Stimulated activated CD8-positive, alpha-beta memory T cell treated with anti-CD3 and anti-CD28 coated beads, Interleukin-15, amount 100 ng/mL, for 4 hours (primary cell): ENCODE measurements around the gene CORO2B.
"Not testable (repeated sequence)": the region's sequence is repeated elsewhere in the genome, so short reads cannot be mapped to it uniquely, and the experiment has no call there.

ENCODE experiments used
- DNase-seq, 2 donors: peaks; one replicate each; pipeline ENCODE4 v3.0.0-alpha.2; 2020; ENCODE audit warnings: low read depth in 2 of 2

The CORO2B gene

DNA sequence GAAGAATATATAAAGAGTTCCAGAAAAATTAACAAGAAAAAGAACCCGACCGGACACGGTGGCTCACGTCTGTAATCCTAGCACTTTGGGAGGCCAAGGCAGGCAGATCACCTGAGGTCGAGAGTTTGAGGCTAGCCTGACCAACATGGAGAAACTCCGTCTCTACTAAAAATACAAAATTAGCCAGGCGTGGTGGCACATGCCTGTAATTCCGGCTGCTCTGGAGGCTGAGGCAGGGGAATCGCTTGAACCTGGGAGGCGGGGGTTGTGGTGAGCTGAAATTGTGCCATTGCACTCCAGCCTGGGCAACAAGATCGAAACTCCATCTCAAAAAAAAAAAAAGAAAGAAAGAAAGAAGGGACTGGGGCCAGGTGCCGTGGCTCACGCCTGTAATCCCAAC is 68.6 kb downstream of the CORO2B start:
- not testable (repeated sequence) for DNase-seq

DNA sequence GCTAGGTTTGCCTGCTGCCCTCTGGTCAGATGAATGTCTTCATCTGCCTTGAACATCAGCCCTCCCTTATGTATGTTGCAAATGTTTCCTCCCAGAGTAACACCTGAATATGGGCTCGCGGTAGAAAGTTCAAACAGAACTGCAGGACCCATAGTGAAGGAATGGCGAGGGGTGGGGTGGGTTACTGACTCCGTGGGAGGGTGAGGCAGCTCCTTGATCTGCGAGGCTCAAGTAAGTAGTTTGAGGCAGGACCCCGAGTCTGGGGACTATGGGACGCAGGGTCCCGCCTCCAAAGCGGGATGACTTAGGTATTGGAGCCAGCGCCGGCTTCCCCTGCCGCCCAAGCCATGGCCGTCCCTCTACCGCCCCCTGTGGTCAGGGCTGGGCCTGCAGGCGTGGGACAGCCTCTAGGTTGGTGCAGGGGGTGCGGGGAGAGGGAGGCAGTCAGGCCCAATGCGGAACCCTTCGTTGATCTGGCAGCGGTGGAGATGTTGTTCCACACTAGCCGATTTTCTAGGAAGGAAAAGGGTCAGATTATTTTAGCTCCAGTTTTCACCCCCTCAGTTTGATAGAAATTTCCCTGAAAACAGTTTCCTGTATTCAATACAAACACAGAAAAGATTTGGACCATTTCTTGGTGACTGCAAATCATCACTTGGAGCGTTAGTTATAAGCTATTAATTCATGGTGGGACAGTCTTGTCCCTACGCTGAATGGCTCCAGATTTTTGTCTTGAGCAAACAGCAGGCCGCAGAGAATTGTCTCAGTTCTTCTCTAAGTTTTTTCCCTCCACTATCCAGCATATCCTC is 72.3 kb downstream of the CORO2B start:
- no peak for DNase-seq

DNA sequence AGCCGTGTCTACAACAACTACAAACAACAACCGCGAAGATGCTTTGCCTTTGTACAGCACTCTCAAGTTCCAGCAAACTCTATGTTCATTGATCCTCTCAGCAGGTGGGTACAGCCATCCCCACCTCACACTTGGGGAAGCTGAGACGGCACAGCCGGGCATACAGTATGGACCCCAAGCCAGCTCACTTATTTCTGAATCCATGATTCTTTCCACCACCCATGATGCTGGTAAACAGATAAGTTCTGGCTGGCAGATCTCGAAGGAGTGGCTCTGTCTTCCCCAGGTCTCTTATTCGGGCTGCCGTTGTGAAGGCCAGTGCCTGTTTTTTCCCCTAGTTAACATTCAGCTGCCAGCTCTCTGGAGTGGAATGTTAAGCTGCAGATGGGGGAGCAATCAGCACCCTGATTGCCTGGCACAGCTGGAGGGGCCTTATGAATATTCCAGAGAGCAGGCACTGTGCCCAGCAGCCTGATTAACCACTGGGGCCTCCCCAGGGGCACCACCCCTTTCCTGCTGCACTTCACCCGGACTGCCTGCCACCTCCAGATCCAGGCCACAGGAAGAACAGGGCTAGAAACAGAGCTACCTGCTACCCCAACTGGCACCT is 73.2 kb downstream of the CORO2B start:
- DNase-seq = no peak

DNA sequence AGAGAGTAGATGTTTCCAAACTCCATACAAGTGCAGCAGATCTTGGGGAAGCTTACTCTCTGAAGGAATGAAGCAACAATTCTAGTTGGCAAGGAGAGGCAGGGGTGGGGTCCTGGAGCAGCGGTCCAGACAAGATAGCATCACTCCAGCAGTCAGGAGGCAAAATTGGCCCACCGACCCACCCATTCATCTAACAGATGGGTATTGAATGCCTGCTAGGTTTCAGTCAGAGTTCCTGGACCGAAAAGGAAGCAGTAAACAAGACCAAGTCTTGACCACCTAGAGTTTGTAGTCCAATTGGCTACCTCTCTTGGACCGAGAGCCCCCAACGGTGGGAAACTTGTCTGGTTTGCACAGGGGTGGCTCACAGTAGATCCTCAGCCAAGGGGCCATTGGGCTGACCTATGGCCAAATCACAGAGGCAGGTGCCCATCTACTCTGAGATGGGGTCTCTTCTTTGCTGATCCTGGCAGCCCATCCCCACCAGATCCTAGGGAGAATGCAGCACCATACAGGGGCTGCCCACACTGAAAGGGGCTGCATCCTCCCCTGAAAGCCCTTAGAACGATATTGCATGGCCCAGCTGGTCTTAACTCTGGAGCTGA is 74.3 kb downstream of the CORO2B start:
- no peak for DNase-seq

DNA sequence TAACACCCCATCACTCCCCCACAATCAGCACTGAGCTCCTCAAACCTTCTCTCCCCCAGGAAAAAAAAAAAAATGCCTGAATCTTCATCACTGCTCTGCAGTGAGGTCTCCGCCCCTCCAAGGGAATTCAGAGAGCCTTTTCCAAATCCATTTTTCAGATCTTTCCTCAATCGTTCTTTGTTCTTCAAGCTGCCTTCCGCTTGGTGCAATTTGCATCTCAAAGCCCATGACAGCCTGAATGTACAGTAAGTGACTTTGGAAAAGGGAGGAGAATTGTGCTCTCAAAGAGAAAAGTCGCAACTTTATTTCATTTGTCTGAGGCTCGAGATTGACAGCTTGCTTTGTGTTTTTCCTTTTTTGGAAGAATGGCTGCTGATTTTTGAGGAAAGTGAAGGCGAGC is 75.0 kb downstream of the CORO2B start:
- no peak for DNase-seq

DNA sequence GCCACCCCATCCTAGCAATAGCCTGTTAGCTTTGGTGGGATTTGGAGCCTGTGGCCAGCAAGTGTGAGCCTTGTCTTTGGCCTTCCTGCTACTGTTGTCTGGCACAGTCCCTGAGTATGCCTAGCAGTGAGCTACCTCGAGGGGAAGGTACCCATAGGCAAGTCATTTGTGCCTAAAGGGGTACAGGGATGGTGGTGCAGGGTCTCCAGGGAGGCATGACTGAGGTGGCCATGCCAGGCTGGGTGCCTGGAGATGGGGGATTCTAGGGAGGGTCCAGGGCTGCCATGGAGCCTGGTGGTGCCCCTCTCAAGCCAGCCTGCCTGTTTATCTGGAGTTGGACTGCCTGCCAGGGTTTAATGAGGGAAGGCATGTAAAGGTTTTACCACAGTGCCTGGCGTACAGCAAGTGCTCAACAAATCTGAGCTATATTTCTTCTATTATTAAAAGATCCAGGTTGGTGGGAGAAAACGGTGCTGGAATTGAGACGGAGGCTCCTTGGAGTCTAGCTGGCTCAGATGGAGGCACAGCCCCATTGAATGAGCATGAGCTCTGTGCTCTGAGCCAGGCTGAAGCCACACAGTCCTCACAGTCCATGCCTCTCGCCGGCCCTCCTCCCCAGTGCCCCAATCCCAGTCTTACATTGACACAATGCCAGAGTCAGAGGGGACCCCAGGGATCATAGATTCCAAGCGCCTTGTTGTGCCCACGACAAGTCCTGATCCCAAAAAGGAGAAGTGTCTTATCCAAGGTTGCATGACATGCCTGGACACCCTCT is 76.2 kb downstream of the CORO2B start:
- no peak for DNase-seq

DNA sequence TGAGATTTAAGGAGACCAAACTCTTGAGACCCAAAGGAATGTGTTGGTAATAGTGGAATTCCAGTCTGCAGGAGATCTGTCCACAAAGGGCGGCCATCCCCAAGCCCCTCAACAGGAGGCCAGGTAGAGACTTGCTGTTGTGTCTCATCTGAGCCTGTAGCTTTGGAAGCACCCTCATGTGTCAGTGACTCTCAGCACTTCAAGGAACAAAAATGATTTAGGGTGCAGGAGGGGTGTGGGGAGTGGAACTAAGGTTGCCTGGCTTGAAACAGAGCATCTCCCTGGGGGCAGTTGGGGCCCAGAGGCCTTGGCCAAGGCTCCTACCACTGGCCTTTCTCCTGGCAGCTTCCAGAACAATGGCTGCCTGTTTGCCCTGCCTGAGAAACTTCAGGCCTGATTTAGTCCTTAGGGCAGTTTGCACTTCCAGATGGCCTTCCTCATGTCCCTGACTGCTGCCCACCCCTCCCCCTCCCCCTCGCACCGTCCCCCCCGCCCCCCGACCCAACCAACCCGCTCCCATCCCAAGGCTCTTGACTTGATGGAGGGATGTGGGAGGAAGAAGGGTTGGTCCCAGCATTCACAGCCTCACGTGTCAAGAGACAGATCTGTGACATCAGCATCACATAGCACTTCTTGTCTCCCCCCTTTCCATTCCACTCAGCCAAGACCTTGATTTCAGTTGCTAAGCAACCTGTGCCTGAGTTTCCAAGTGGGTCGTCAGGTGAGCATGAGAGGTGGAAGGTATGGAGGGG is 77.1 kb downstream of the CORO2B start:
- DNase-seq = no peak

DNA sequence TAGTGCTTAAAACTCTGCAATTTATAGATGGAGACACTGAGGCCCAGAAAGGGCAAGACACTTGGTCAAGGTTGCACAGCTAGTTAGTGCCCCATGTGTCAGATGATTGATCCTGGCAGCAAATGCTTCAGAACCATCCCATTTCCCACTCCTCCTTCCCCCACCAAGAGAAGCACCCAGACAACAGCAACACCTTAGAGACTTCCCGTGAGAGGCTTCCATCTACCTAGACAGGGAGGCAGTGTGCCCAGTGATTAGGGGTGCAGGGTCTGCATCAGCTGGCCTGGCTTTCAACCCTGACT is 77.6 kb downstream of the CORO2B start:
- no peak for DNase-seq

DNA sequence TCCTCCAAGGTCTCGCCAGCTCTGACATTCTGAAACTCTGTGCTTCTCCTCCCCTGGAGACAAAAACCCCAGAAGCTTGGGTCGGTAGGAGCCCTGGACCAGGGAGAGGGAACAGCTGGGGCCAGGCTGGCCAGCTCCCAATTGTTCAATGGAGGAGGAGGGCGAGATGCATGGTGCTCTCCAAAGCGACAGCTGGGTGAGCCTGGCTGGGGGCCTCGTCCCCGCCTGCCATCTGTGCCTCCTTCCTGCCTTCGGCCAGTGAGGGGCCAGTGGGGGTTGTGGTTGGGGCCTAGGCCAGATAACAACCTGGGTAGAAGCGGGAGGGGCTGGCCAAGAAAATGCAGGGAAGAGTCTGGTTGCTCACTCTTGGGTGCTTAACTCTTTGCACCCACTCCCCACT is 79.4 kb downstream of the CORO2B start:
- DNase-seq = no peak

DNA sequence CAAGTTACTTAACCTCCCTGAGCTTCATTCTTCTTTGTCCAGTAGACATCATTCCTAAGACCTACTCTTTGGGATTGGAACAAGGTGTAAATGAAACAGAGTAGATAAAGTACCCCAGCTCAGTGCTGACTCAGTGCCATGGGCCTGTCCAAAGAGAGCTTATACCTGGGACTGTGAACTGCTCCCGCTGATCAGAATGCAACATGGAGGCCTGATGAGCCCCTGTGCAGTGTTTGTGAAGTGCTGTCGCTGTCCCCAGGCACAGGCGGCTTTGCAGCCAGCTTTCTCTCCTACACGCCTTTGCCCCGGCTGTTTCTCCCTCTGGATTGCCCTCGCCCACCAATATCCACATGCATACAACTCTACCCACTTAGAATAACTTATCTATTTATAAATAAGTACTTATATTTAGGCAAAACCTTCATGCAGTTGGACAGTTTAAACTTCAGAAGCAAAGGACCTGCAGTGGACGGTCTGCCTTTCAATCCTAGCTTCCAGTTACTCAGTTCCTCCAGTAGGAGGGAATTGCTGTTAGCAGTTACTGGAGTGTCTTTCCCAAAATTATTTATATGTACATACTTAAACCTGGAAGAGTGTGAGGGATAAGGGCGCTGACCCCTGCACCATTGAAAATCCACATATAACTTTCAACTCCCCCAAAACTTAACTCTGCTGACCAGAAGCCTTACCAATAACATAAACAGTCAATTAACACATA is 80.0 kb downstream of the CORO2B start:
- no peak for DNase-seq

DNA sequence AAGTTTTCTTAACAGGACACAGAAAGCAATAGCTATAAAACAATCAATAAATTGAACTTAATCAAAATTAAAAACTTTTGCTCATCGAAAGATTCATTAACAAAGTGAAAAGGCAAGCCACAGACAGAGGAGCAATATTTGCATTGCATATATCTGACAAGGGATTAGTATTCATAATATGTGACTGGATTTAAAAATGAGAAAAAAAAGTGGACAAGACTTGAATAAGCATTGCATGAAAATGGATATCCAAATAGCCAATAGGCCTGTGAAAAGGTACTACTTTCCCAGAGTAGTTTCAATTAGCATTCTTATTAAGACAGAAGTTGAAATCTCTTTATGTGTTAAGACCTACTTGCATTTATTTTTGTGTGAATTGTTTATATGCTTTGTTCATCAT is 84.7 kb downstream of the CORO2B start:
- no peak for DNase-seq

DNA sequence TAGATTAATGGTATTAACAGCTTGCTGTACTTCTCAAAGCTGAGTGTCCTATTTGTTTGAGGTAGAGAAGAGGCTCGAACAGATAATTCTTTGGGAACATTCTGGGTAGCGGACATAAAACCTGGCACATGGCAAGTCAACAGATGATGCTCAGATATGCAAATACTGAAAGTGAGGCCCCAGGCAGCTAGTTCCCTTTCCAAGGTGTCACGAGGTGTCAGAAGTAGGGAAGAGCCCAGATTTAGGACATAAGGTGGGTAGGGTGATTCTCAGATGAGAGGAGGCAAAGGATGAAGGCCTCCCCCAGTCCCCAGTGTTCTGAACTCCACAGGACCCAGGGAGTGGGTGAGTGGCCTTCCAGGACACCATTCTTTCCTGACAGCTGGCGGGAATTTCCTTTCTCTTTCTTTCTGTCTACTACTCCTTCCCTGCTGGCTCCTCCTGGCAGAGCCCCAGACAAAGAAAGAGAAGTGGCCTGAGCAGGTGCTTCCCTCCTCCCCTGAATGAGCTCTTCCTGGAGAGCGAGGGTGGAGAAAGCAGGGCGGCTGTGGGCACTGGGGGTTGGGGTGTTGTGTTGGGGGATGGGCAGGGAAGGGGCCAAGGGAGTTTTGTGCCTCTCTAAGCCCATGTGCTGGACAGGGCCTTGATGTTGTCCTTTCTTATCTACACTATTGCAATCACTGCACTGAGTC is 87.5 kb downstream of the CORO2B start:
- DNase-seq = no peak

DNA sequence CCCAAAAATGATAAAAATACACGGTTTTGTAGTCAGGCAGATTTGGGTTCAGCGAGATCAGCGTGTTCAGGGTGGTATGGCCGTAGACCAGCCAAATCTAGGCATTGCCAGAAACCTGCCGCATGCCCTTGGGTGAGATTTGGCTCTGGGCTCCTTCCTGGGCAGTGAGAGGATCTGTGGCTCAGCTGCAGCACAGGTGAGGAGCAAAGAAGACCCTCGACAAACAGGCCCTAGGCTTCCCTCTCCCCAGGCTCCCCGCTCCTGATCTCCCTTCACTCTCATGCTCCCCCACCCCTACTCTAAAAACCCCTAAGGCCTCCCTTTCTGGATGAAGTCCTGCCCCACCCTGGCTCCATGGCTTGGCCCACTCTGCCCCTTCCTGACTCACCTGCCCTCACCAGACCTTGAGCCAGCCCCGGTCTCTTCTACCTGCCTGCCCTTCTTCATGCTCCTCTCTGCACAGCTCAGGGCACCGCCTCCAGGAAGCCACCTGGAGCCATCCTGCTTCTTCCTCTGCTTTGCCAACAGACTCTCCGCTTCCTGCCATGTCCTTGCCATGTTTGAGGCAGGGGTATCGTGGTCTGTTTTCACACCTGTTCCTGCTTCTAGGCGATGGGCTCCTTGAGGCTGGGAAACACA is 88.1 kb downstream of the CORO2B start:
- DNase-seq = no peak

DNA sequence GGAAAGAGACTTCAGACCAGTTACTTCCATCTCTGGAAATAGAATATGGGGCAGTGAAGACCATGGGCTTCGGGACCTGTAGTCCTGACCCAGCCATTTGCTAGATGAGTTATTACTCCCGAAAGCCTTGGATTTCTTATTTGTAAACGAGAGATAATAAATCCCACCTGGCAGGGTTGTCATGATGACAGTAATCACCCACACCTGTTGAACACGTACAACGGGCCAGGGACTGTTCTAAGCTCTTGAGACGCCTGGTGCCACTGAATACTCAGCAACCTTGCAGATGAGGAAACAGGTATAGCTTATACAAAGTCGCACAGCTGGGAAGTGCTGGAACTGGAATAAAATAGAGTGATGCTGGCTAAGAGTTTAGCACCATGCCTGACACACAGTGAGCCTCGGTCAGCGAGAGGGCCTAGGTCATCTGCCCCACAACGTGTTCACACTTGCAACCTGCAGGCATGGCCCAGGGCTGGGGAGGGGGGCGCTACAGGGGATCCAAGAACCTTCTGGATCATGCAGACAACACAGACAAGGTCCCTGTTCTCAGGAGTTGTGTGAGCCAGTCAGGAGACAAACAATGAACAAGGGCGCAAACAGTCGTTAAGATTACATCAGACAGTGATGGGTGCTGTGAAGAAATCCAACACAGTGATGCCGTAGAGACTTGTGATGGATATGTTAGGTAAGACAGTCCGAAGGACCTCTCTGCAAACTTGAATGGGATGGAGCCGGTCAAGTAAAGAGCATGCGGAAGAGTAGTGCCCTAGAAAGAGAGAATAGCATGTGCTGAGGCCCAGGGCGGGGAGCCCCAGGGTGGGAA is 89.2 kb downstream of the CORO2B start:
- no peak for DNase-seq

DNA sequence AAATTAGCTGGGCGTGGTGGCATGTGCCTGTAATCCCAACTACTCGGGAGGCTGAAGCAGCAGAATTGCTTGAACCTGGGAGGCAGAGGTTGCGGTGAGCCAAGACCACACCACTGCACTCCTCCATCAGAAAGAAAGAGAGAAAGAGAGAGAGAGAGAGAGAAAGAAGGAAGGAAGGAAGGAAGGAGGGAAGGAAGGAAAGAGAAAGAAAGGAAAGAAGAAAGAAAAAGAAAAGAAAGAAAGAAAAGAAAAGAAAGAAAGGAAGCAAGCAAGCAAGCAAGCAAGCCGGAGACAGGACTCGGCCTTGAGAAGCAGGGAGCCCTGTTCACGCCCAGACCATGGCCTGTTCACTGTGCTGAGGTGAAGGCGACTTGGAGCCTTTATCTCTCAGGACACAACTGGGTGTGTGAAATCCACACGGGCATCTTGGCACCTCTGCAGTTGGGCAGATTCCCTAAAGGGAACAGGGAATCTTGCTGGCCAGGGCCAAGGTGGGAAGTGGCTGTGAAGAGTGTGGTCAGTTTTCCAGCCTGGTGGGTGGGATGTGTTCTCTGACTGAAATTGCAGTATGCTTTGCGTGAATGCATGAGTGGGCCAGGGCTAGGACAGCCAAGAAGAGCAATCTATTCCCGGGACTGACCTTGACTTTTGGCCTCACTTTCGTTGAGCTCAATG is 90.3 kb downstream of the CORO2B start:
- DNase-seq = no peak

DNA sequence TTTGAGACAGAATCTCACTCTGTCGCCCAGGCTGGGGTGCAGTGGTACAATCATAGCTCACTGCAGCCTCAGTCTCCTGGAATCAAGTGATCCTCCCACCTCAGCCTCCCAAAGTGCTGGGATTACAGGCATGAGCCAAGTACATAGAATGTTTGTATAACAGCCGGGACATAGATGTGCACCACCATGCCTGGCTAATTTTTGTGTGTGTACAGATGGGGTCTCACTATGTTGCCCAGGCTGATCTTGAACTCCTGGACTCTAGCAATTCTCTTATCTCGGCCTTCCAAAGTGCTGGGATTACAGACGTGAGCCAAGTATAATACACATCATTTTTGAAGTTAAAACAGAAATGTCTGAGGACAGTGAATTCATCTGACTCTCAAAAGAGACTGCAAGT is 93.5 kb downstream of the CORO2B start:
- no peak for DNase-seq

DNA sequence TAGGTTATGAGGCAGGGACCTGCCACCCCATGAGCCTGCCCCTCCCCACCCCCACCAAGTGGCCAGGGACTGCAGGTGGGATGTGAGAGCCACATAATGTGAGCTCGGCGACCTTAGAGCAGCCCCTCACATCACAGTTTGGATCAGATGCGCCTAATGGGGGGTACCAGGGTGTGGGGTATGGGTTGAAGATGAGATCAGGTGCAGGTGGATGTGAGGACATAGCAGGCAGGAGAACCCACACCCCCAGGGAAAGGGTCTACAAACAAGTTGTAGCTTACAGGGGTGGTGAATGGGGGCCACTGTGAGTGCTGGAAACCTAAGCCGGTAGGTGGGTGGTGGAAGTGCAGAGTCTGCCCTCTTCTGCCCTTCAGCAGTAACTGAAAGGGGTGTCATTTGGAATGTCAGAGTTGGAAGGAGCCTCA is 94.0 kb downstream of the CORO2B start:
- DNase-seq = no peak

DNA sequence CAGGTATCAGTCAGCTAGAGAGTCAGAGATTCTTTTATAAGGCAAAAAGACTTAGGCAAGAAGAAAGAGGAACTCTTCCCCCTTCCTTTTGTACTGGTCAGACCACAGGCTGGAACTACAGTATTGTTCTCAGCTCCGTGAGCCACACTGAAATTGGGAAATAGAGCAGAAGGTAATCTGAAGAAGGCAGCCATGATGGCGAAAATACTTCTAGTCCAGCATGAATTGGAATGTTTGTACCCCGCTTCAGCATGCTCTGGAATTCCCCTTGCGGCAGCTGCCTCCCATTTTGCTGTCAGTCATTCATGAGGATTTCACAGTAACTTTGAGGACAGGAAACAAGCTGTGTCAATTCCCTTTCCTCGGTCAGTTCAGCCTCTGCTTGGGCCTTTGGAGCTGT is 96.2 kb downstream of the CORO2B start:
- no peak for DNase-seq
